WTC11 (cell line): ENCODE results near the gene SLC39A5. TPM values are rescaled to one million over a fixed set of nuclear protein-coding genes. Genes with fewer than 3 reads are reported as not detected.

Experiments
- ATAC-seq: fragments of 200-7000 bp; cut with Tn5 transposase; 2 replicates; pipeline ENCODE4 v1.10.0; 2021; ENCODE audit warnings: mild to moderate bottlenecking, moderate library complexity
- CTCF ChIA-PET: fragments of 300-600 bp; sonication (Branson Sonifier 250); formaldehyde crosslinking; loops from one replicate; lab custom pipeline; 2021; ENCODE audit warnings: antibody characterized with exemption; lab: Charles Lee
- POLR2A ChIA-PET: fragments of 350-600 bp; sonication (Branson Sonifier 250); formaldehyde crosslinking; loops from one replicate; lab custom pipeline; 2021; ENCODE audit warnings: antibody characterized with exemption; lab: Charles Lee
- DNase-seq: peaks from one replicate; pipeline ENCODE4 v3.0.0; 2021; ENCODE audit warnings: low spot score
- H3K27ac Mint-ChIP-seq: 2 replicates; pipeline ENCODE4 v1.8.0; 2021; ENCODE audit warnings: mixed read lengths
- H3K27me3 Mint-ChIP-seq: 2 replicates; pipeline ENCODE4 v1.8.0; 2021; ENCODE audit warnings: low read depth, mild to moderate bottlenecking, moderate library complexity, mixed read lengths
- H3K36me3 Mint-ChIP-seq: 2 replicates; pipeline ENCODE4 v1.8.0; 2021; ENCODE audit warnings: mixed read lengths
- H3K4me1 Mint-ChIP-seq: 2 replicates; pipeline ENCODE4 v1.8.0; 2022; ENCODE audit warnings: mixed read lengths
- H3K4me3 Mint-ChIP-seq: 2 replicates; pipeline ENCODE4 v1.8.0; 2021; ENCODE audit warnings: mild to moderate bottlenecking, moderate library complexity, mixed read lengths
- H3K9me3 Mint-ChIP-seq: 2 replicates; pipeline ENCODE4 v1.8.0; 2021; ENCODE audit warnings: mixed read lengths
- ATF3 ChIP-seq: sonication (generic); formaldehyde crosslinking; conservative IDR thresholded peaks from 2 replicates; pipeline ENCODE4 v1.8.1; 2022; ENCODE audit warnings: mild to moderate bottlenecking, missing genetic modification reagents
- CBFB ChIP-seq: sonication (generic); formaldehyde crosslinking; IDR thresholded peaks from 2 replicates; pipeline ENCODE4 v1.8.1; 2022; ENCODE audit warnings: mild to moderate bottlenecking, low read depth, missing genetic modification reagents
- CREM ChIP-seq: sonication (generic); formaldehyde crosslinking; IDR thresholded peaks from 2 replicates; pipeline ENCODE4 v1.8.1; 2022; ENCODE audit warnings: mild to moderate bottlenecking, missing genetic modification reagents, moderate library complexity
- E2F5 ChIP-seq: sonication (generic); formaldehyde crosslinking; IDR thresholded peaks from 2 replicates; pipeline ENCODE4 v1.8.1; 2022; ENCODE audit warnings: mild to moderate bottlenecking, moderate library complexity, missing genetic modification reagents
- EMX1 ChIP-seq: fragments of 250-450 bp; sonication (Bioruptor Pico); IDR thresholded peaks from 2 replicates; pipeline ENCODE4 v1.8.0; 2021; ENCODE audit warnings: mild to moderate bottlenecking
- ESRRA ChIP-seq: sonication (generic); formaldehyde crosslinking; IDR thresholded peaks from 2 replicates; pipeline ENCODE4 v1.8.1; 2022; ENCODE audit warnings: mild to moderate bottlenecking, missing genetic modification reagents, borderline replicate concordance
- FOXJ3 ChIP-seq: sonication (generic); formaldehyde crosslinking; IDR thresholded peaks from 2 replicates; pipeline ENCODE4 v1.9.0; 2021; ENCODE audit warnings: missing genetic modification reagents, mild to moderate bottlenecking, borderline replicate concordance
- FOXP4 ChIP-seq: sonication (generic); formaldehyde crosslinking; IDR thresholded peaks from 2 replicates; pipeline ENCODE4 v1.8.0; 2022; ENCODE audit warnings: mild to moderate bottlenecking, missing genetic modification reagents
- MLX ChIP-seq: sonication (generic); formaldehyde crosslinking; IDR thresholded peaks from 2 replicates; pipeline ENCODE4 v1.8.1; 2023; ENCODE audit warnings: mild to moderate bottlenecking, missing genetic modification reagents, moderate library complexity
- NR3C1 ChIP-seq: sonication (generic); formaldehyde crosslinking; conservative IDR thresholded peaks from 2 replicates; pipeline ENCODE4 v1.8.1; 2023; ENCODE audit warnings: low read depth, mild to moderate bottlenecking, missing genetic modification reagents
- OVOL2 ChIP-seq: fragments of 250-450 bp; sonication (Bioruptor Pico); IDR thresholded peaks from 2 replicates; pipeline ENCODE4 v1.9.0; 2021; ENCODE audit warnings: mild to moderate bottlenecking, borderline replicate concordance
- SMAD3 ChIP-seq: sonication (generic); formaldehyde crosslinking; IDR thresholded peaks from 2 replicates; pipeline ENCODE4 v1.8.0; 2022; ENCODE audit warnings: missing genetic modification reagents, mild to moderate bottlenecking, borderline replicate concordance
- SMAD4 ChIP-seq: sonication (generic); formaldehyde crosslinking; IDR thresholded peaks from 2 replicates; pipeline ENCODE4 v1.8.0; 2022; ENCODE audit warnings: mild to moderate bottlenecking, missing genetic modification reagents
- SP1 ChIP-seq: sonication (generic); formaldehyde crosslinking; conservative IDR thresholded peaks from 2 replicates; pipeline ENCODE4 v1.8.1; 2022; ENCODE audit warnings: missing genetic modification reagents
- STAT6 ChIP-seq: sonication (generic); formaldehyde crosslinking; conservative IDR thresholded peaks from 2 replicates; pipeline ENCODE4 v1.8.1; 2023; ENCODE audit warnings: mild to moderate bottlenecking, low read depth, missing genetic modification reagents, moderate library complexity
- TCF7 ChIP-seq: sonication (generic); formaldehyde crosslinking; IDR thresholded peaks from 2 replicates; pipeline ENCODE4 v1.8.0; 2022; ENCODE audit warnings: mild to moderate bottlenecking, low read depth, missing genetic modification reagents, moderate library complexity
- ZMAT4 ChIP-seq: fragments of 250-450 bp; sonication (Bioruptor Pico); IDR thresholded peaks from 2 replicates; pipeline ENCODE4 v1.9.0; 2021; ENCODE audit warnings: mild to moderate bottlenecking
- ZNF416 ChIP-seq: fragments of 250-450 bp; sonication (Bioruptor Pico); IDR thresholded peaks from 2 replicates; pipeline ENCODE4 v1.9.0; 2021; ENCODE audit warnings: mild to moderate bottlenecking, inconsistent platforms
- ZNF512 ChIP-seq: sonication (generic); formaldehyde crosslinking; IDR thresholded peaks from 2 replicates; pipeline ENCODE4 v1.8.1; 2022; ENCODE audit warnings: missing genetic modification reagents, borderline replicate concordance
- total RNA-seq: library from RNA; stranded (reverse); gene quantifications from 3 replicates; pipeline ENCODE4 v1.2.3, GENCODE V29; 2021

Gene SLC39A5
- total RNA-seq, 1 experiment from 2014 or later: 0.26 TPM

- no peaks in the 10 kb centered on the region for H3K4me1 Mint-ChIP-seq
- POLR2A ChIA-PET: no interaction called here
- peaks cover 72% of the 10 kb centered on the region for H3K36me3 Mint-ChIP-seq
- DNase-seq (no peak), ATAC-seq (no peak)
- TF ChIP-seq MLX: no peak
- TF ChIP-seq SP1 (CRISPR knock-in tag): no peak
- TF ChIP-seq SMAD4: no peak
- TF ChIP-seq ZNF416 (CRISPR knock-in tag): no peak
- TF ChIP-seq E2F5 (CRISPR knock-in tag): no peak
- TF ChIP-seq ESRRA: no peak
- TF ChIP-seq FOXJ3 (CRISPR knock-in tag): no peak
- TF ChIP-seq NR3C1: no peak
- no peak for TF ChIP-seq TCF7 (CRISPR knock-in tag)
- TF ChIP-seq STAT6 (CRISPR knock-in tag): no peak
- H3K27me3 Mint-ChIP-seq: no peaks in the 10 kb centered on the region
- H3K27ac Mint-ChIP-seq: no peak overlapping the region
- CTCF ChIA-PET: interaction anchor here (0.6 to 6.2 kb wide), 5 partner anchors 14 to 388 kb away, joined by 3 to 102 read pairs (median 32); partner anchors contain the start of genes ANKRD52, RNF41 and SMARCC2
- no peak overlapping the region for H3K4me3 Mint-ChIP-seq
- no peaks in the 10 kb centered on the region for H3K9me3 Mint-ChIP-seq
Measured at GRCh38 chr12:56208006-56208405, 21.8 kb upstream of the SLC39A5 start.

GRCh38 chr12:56212361-56212760 lies 17.5 kb upstream of the SLC39A5 start:
- no peaks in the 10 kb centered on the region for H3K27me3 Mint-ChIP-seq
- no peak for DNase-seq
- CTCF ChIA-PET: interaction anchor here (0.9 to 2.3 kb wide), 3 partner anchors 9 to 45 kb away, joined by 3 to 7 read pairs (median 4); partner anchors contain the start of genes ANKRD52, RNF41 and SMARCC2
- H3K4me1 Mint-ChIP-seq: no peaks in the 10 kb centered on the region
- no peak overlapping the region for H3K27ac Mint-ChIP-seq
- POLR2A ChIA-PET: interaction anchor here (1.3 kb wide), 1 partner anchor 9 kb away, joined by 3 read pairs; the partner anchor contains the start of gene RNF41
- no peak for TF ChIP-seq FOXP4 (CRISPR knock-in tag)
- no peak for TF ChIP-seq SMAD3 (CRISPR knock-in tag)
- no peak for TF ChIP-seq CBFB (CRISPR knock-in tag)
- TF ChIP-seq EMX1 (CRISPR knock-in tag): no peak
- TF ChIP-seq ATF3 (CRISPR knock-in tag): no peak
- no peak for TF ChIP-seq ZMAT4 (CRISPR knock-in tag)
- TF ChIP-seq CREM (CRISPR knock-in tag): no peak
- no peak for TF ChIP-seq ZNF512 (CRISPR knock-in tag)
- TF ChIP-seq OVOL2 (CRISPR knock-in tag): no peak
- H3K4me3 Mint-ChIP-seq: no peak overlapping the region
- H3K36me3 Mint-ChIP-seq: peaks cover 80% of the 10 kb centered on the region
- no peaks in the 10 kb centered on the region for H3K9me3 Mint-ChIP-seq
- ATAC-seq: no peak
